Mesangial cell (primary cell): Measurements from ENCODE around the gene ZNF701. TPM values are rescaled to one million over a fixed set of nuclear protein-coding genes. Genes with fewer than 3 reads are reported as not detected.

Source experiments
- total RNA-seq: library from RNA; depleted of rRNA; stranded (reverse); fragments of >200 nt; gene quantifications from 2 replicates; pipeline ENCODE4 v1.2.3, GENCODE V29; 2015

Gene ZNF701
- 6.0 and 8.9 TPM in 2 replicates for total RNA-seq

GRCh38 chr19:52570000-52570861 is at the start of gene ZNF701:
Gene ZNF701, plus strand, starts transcription at chr19:52570287. Its CDS starts 3,861 bp downstream, at chr19:52574148.

GRCh38 chr19:52527134-52527955 is 42.7 kb upstream of the ZNF701 start, which contains the start of gene ZNF808:
Gene ZNF808, plus strand, starts transcription at chr19:52527668. Its CDS starts 15,617 bp downstream, at chr19:52543285.

Other genes with a start within 250 kb of the ZNF701 start
- gene ZNF610, start 234.0 kb upstream of the ZNF701 start, total RNA-seq = 0.65 and 2.2 TPM in 2 replicates
- gene ZNF880, start 200.4 kb upstream of the ZNF701 start, total RNA-seq = 10.6 and 18.4 TPM in 2 replicates
- gene ZNF528, start 172.4 kb upstream of the ZNF701 start, total RNA-seq = 1.8 and 5.2 TPM in 2 replicates
- not detected in 2 replicates for gene ZNF534, start 141.1 kb upstream of the ZNF701 start, total RNA-seq
- gene ZNF578, start 116.7 kb upstream of the ZNF701 start, total RNA-seq = 0.16 and 1.4 TPM in 2 replicates
- 6.0 and 6.7 TPM in 2 replicates for gene ZNF808, start 42.6 kb upstream of the ZNF701 start, total RNA-seq
- gene ZNF83, start 68.1 kb downstream of the ZNF701 start, total RNA-seq = 17.5 and 23.5 TPM in 2 replicates
- 8.1 and 9.1 TPM in 2 replicates for gene ZNF611, start 164.8 kb downstream of the ZNF701 start, total RNA-seq
- gene ZNF600, start 216.5 kb downstream of the ZNF701 start, total RNA-seq = 2.0 and 3.9 TPM in 2 replicates